Astrocyte of the hippocampus (primary cell): ENCODE data around the gene DPYSL5.

ENCODE experiments used
- DNase-seq: peaks from one replicate; pipeline ENCODE4 v3.0.0; 2011; ENCODE audit warnings: low read depth, low spot score

Gene DPYSL5

GRCh38 chr2:26993768-26994167, 145.8 kb downstream of the DPYSL5 start:
- DNase-seq, result no peak

DNA sequence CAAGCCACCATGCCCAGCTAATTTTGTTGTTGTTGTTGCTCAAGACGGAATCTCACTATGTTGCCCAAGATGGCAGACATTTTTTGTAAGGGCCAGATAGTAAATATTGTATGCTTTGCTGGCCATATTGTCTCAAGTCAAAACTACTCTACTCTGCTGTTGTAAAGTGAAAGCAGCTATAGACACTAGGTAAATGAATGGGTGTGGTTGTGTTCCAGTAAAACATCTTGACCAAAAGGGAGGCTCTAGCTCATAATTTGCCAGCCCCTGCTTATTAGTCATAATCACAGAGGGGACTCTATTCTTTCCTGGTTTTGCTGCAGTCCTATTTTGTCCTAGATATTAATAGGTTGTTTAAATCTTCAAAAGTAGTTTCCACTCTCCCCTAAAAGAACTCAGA, 147.1 kb downstream of the DPYSL5 start:
- DNase-seq, result no peak

- no peak for DNase-seq
These were observed 149.5 kb downstream of the DPYSL5 start for GRCh38 chr2:26997394-26997793.

GRCh38 chr2:26998323-26998722, 150.4 kb downstream of the DPYSL5 start:
- no peak for DNase-seq
